B cell (primary cell): ENCODE measurements around the gene PTPRN2. TPM values are rescaled to one million over a fixed set of nuclear protein-coding genes. Genes with fewer than 3 reads are reported as not detected.

Experiments
- ATAC-seq: fragments of 200-7000 bp; cut with Tn5 transposase; one replicate; pipeline ENCODE4 v1.10.0; 2021; ENCODE audit warnings: low read depth, mild to moderate bottlenecking, moderate number of reproducible peaks, moderate library complexity
- CTCF ChIA-PET: fragments of 350-600 bp; sonication (Branson Sonifier 250); formaldehyde crosslinking; loops from one replicate; lab custom pipeline; 2021; ENCODE audit warnings: antibody characterized with exemption, inconsistent platforms; lab: Charles Lee
- POLR2A ChIA-PET: fragments of 350-600 bp; sonication (Branson Sonifier 250); formaldehyde crosslinking; loops from one replicate; lab custom pipeline; 2021; ENCODE audit warnings: antibody characterized with exemption; lab: Charles Lee
- DNase-seq: peaks from one replicate; pipeline ENCODE4 v3.0.0; 2013
- H2AFZ ChIP-seq: 2 replicates; pipeline ENCODE4 v1.6.1; 2012; ENCODE audit warnings: mild to moderate bottlenecking, low read depth, low read length; ENCODE audit not compliant: insufficient read depth, poor library complexity, severe bottlenecking
- H3K27ac ChIP-seq, 2 donors: 1 replicate in 1 of 2; 2 replicates in 1 of 2; pipeline ENCODE4 v1.5.1; 2012 to 2013; ENCODE audit warnings: low read length in 2 of 2, mild to moderate bottlenecking in 2 of 2, moderate library complexity in 1 of 2
- H3K27me3 ChIP-seq, 4 experiments: fragments of 200-600 bp in 1 of 4; sonication (generic) in 1 of 4; replicated peaks in 1 of 4; 1 replicate in 2 of 4; 2 replicates in 2 of 4; pipeline versions ENCODE4 v1.6.1 to v1.7.0; 2013 to 2016; ENCODE audit warnings: low read length in 3 of 4, mild to moderate bottlenecking in 2 of 4, mixed read lengths in 1 of 4, moderate library complexity in 1 of 4; ENCODE audit not compliant: insufficient read depth in 4 of 4, control insufficient read depth in 3 of 4; ENCODE audit errors: control extremely low read depth in 1 of 4
- H3K36me3 ChIP-seq, 2 experiments: replicated peaks in 1 of 2; 1 replicate in 1 of 2; 2 replicates in 1 of 2; pipeline versions ENCODE4 v1.6.1 to v1.7.1; 2013; ENCODE audit warnings: low read length in 1 of 2; ENCODE audit not compliant: insufficient read depth in 2 of 2, control insufficient read depth in 1 of 2; ENCODE audit errors: control extremely low read depth in 1 of 2, extremely low read depth in 1 of 2
- H3K4me1 ChIP-seq, 2 donors: fragments of 200-600 bp in 1 of 2; sonication (generic) in 1 of 2; 1 replicate in 1 of 2; 2 replicates in 1 of 2; pipeline versions ENCODE4 v1.5.1 to v1.6.1; 2013 to 2017; ENCODE audit warnings: low read length in 2 of 2; ENCODE audit not compliant: control insufficient read depth in 2 of 2, insufficient read depth in 2 of 2
- H3K4me2 ChIP-seq: replicated peaks from 2 replicates; pipeline ENCODE3; 2012; ENCODE audit warnings: mild to moderate bottlenecking, low read depth, low read length; ENCODE audit not compliant: poor library complexity, severe bottlenecking
- H3K4me3 ChIP-seq, 5 experiments: fragments of 200-600 bp in 1 of 5; sonication (generic) in 1 of 5; 1 replicate in 3 of 5; 2 replicates in 2 of 5; pipeline versions ENCODE4 v1.5.1 to v1.7.0; 2011 to 2016; ENCODE audit warnings: low read length in 4 of 5, mild to moderate bottlenecking in 4 of 5, low read depth in 2 of 5, control low read depth in 1 of 5, moderate library complexity in 1 of 5; ENCODE audit not compliant: insufficient read depth in 1 of 5; ENCODE audit errors: control extremely low read depth in 1 of 5, extremely low read depth in 1 of 5
- H3K79me2 ChIP-seq: fragments of 200-600 bp; sonication (generic); one replicate; pipeline ENCODE4 v1.6.0; 2016; ENCODE audit warnings: low read length; ENCODE audit not compliant: control insufficient read depth, insufficient read depth
- H3K9ac ChIP-seq: fragments of 200-600 bp; sonication (generic); 2 replicates; pipeline ENCODE4 v1.6.1; 2017; ENCODE audit warnings: mild to moderate bottlenecking, low read length, moderate library complexity
- H3K9me3 ChIP-seq, 3 donors: one replicate each; pipeline versions ENCODE4 v1.6.1 to v1.7.1; 2013; ENCODE audit warnings: low read length in 2 of 3; ENCODE audit not compliant: control insufficient read depth in 2 of 3, insufficient read depth in 1 of 3; ENCODE audit errors: control extremely low read depth in 1 of 3
- H4K20me1 ChIP-seq: 2 replicates; pipeline ENCODE4 v1.6.0; 2012; ENCODE audit warnings: mild to moderate bottlenecking, low read length; ENCODE audit not compliant: insufficient read depth, control insufficient read depth, poor library complexity, severe bottlenecking
- H3K27ac Mint-ChIP-seq: one replicate; pipeline ENCODE4 v1.8.0; 2021; ENCODE audit warnings: mixed read lengths
- H3K27me3 Mint-ChIP-seq: one replicate; pipeline ENCODE4 v1.8.0; 2021; ENCODE audit warnings: mixed read lengths
- H3K4me1 Mint-ChIP-seq: one replicate; pipeline ENCODE4 v1.8.0; 2021; ENCODE audit warnings: mixed read lengths
- H3K4me3 Mint-ChIP-seq: one replicate; pipeline ENCODE4 v1.8.0; 2021; ENCODE audit warnings: mixed read lengths
- H3K9me3 Mint-ChIP-seq: one replicate; pipeline ENCODE4 v1.8.0; 2022; ENCODE audit warnings: mixed read lengths; ENCODE audit not compliant: insufficient read depth
- CTCF ChIP-seq: fragments of 200-600 bp; IDR thresholded peaks from one replicate; pipeline ENCODE4 v1.8.0; 2022; ENCODE audit warnings: antibody characterized with exemption, mild to moderate bottlenecking
- EZH2 ChIP-seq: IDR thresholded peaks from 2 replicates; pipeline ENCODE4 v1.6.1; 2012; ENCODE audit warnings: borderline replicate concordance, low read depth, mild to moderate bottlenecking, moderate library complexity, low read length; ENCODE audit not compliant: insufficient read depth, poor library complexity, severe bottlenecking
- WGBS: methylation state at CpG from one replicate; pipeline ENCODE4 v1.1.5; 2013; ENCODE audit warnings: missing lambda C conversion rate; ENCODE audit not compliant: insufficient coverage; 5-methylcytosine and 5-hydroxymethylcytosine counted together
- intact Hi-C: fragments of 100-400 bp; cut with micrococcal nuclease; formaldehyde crosslinking; loops from one replicate; pipeline ENCODE4 v1.10.0; 2022
- polyA plus RNA-seq: library from polyadenylated mRNA; depleted of rRNA; stranded (reverse); fragments of >200 nt; gene quantifications from 2 replicates; pipeline ENCODE4 v1.2.3, GENCODE V29; 2012
- total RNA-seq, 2 donors: library from RNA; stranded (reverse); fragments of 120-200 nt in 1 of 2; gene quantifications; 1 replicate in 1 of 2; 2 replicates in 1 of 2; pipeline versions ENCODE4 v1.2.3 to v1.2.4, GENCODE V29; 2013 to 2022

PTPRN2 gene
- total and polyA plus RNA-seq, 2 donors (not counting 1 experiment from before 2014, with no cell fraction given) = 2.0 to 5.0 TPM

GRCh38 chr7:157989589-157989988 is 598.0 kb downstream of the PTPRN2 start:
- 87% methylated on average over 13 of the region's 13 CpGs for WGBS
- Histone ChIP-seq H3K4me3 (no peak overlapping the region), H4K20me1 (no peaks in the 10 kb centered on the region), H3K27me3 (no peaks in the 10 kb centered on the region), H3K27ac (no peak overlapping the region), H3K79me2 (no peaks in the 10 kb centered on the region), H3K4me1 (no peaks in the 10 kb centered on the region), H3K9ac (no peak overlapping the region), H3K4me2 (no peak overlapping the region), H2AFZ (no peak overlapping the region), H3K9me3 (peaks cover 0 to under 1% (median 0%) of the 10 kb centered on the region in 3 donors), H3K36me3 (no peaks in the 10 kb centered on the region)
- H3K27ac Mint-ChIP-seq = no peak overlapping the region
- intact Hi-C loops = no loop called here
- CTCF ChIA-PET = no interaction called here
- no peak overlapping the region for H3K4me3 Mint-ChIP-seq
- TF ChIP-seq EZH2 (no peak), CTCF (no peak)
- ATAC-seq (no peak), DNase-seq (no peak)
- no peaks in the 10 kb centered on the region for H3K4me1 Mint-ChIP-seq
- H3K9me3 Mint-ChIP-seq = no peaks in the 10 kb centered on the region
- no peaks in the 10 kb centered on the region for H3K27me3 Mint-ChIP-seq
- POLR2A ChIA-PET = no interaction called here

DNA sequence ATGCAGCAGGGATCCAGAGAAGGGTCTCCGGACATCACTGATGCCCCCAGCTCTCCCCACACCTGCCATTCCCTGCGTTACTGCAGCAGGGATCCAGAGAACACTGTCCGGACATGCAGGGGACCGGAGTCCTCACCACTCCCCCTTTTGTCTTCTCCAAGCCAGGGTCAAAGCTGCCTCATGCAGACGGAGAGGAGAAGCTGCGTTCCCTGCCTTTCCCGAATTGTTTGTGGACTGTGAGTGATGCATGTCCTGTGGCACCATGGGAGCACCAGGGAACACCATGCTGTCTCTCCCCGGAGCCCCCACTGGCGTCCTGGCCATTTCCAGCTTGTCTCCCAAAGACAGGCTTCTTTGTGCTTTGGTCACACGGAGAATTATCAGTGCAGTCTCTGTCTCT is 599.7 kb downstream of the PTPRN2 start:
- no peaks in the 10 kb centered on the region for H3K4me1 Mint-ChIP-seq
- TF ChIP-seq EZH2 (no peak), CTCF (no peak)
- Histone ChIP-seq H3K4me1 (no peaks in the 10 kb centered on the region), H3K27me3 (no peaks in the 10 kb centered on the region), H3K4me3 (no peak overlapping the region), H3K79me2 (no peaks in the 10 kb centered on the region), H3K9ac (no peak overlapping the region), H3K9me3 (peaks cover 0 to 15% (median 0%) of the 10 kb centered on the region in 3 donors), H3K36me3 (no peaks in the 10 kb centered on the region), H2AFZ (no peak overlapping the region), H3K4me2 (no peak overlapping the region), H3K27ac (no peak overlapping the region), H4K20me1 (no peaks in the 10 kb centered on the region)
- ChIA-PET POLR2A (no interaction called here), CTCF (no interaction called here)
- no peak for DNase-seq
- H3K27me3 Mint-ChIP-seq = no peaks in the 10 kb centered on the region
- H3K9me3 Mint-ChIP-seq = no peaks in the 10 kb centered on the region
- H3K4me3 Mint-ChIP-seq = no peak overlapping the region
- intact Hi-C loops = no loop called here
- ATAC-seq = no peak
- 79% methylated on average over 7 of the region's 10 CpGs for WGBS
- no peak overlapping the region for H3K27ac Mint-ChIP-seq
